Neural crest cell (in vitro differentiated cells): ENCODE measurements around the gene RIMS1. TPM values are rescaled to one million over a fixed set of nuclear protein-coding genes. Genes with fewer than 3 reads are reported as not detected.

Experiments used
- DNase-seq: peaks from one replicate; pipeline ENCODE4 v3.0.0; 2021; ENCODE audit warnings: low read depth, mixed read lengths, low spot score
- H3K27ac Mint-ChIP-seq: one replicate; pipeline ENCODE4 v1.8.0; 2021; ENCODE audit warnings: mild to moderate bottlenecking, mixed read lengths; ENCODE audit not compliant: unreplicated experiment
- H3K27me3 Mint-ChIP-seq: 2 replicates; pipeline ENCODE4 v1.8.0; 2021; ENCODE audit warnings: low read depth, mild to moderate bottlenecking, mixed read lengths
- H3K36me3 Mint-ChIP-seq: 2 replicates; pipeline ENCODE4 v1.8.0; 2021; ENCODE audit warnings: low read depth, mild to moderate bottlenecking, mixed read lengths
- H3K4me1 Mint-ChIP-seq: 2 replicates; pipeline ENCODE4 v1.8.0; 2021; ENCODE audit warnings: mixed read lengths
- H3K4me3 Mint-ChIP-seq: one replicate; pipeline ENCODE4 v1.8.0; 2021; ENCODE audit warnings: mild to moderate bottlenecking, mixed read lengths
- H3K9me3 Mint-ChIP-seq: 2 replicates; pipeline ENCODE4 v1.8.0; 2021; ENCODE audit warnings: mixed read lengths
- CTCF ChIP-seq: fragments of 200-600 bp; sonication (generic); conservative IDR thresholded peaks from 2 replicates; pipeline ENCODE4 v1.5.0; 2021; ENCODE audit warnings: antibody characterized with exemption, mild to moderate bottlenecking
- total RNA-seq: library from RNA; stranded (reverse); gene quantifications from 2 replicates; pipeline ENCODE4 v1.2.1, GENCODE V29; 2021

The RIMS1 gene
- total RNA-seq, 1 donor from 2014 or later, result 4.5 TPM

- DNase-seq, result no peak
- no peak for TF ChIP-seq CTCF
Observed at GRCh38 chr6:71929047-71929446, 42.7 kb downstream of the RIMS1 start.

GRCh38 chr6:71933881-71934280, 47.5 kb downstream of the RIMS1 start:
- Mint-ChIP-seq H3K27me3 (no peaks in the 10 kb centered on the region), H3K36me3 (peaks cover 2% of the 10 kb centered on the region), H3K4me1 (no peaks in the 10 kb centered on the region), H3K9me3 (no peaks in the 10 kb centered on the region), H3K4me3 (no peak overlapping the region), H3K27ac (no peak overlapping the region)
- no peak for DNase-seq
- no peak for TF ChIP-seq CTCF

More at GRCh38 chr6:71929047-71929446, 42.7 kb downstream of the RIMS1 start:
- Mint-ChIP-seq H3K27me3 (no peaks in the 10 kb centered on the region), H3K4me1 (no peaks in the 10 kb centered on the region), H3K36me3 (peaks cover 2% of the 10 kb centered on the region), H3K9me3 (no peaks in the 10 kb centered on the region), H3K4me3 (no peak overlapping the region), H3K27ac (no peak overlapping the region)

- no peaks in the 10 kb centered on the region for H3K27me3 Mint-ChIP-seq
- peaks cover 3% of the 10 kb centered on the region for H3K9me3 Mint-ChIP-seq
- DNase-seq, result no peak
- H3K36me3 Mint-ChIP-seq, result no peaks in the 10 kb centered on the region
- H3K4me1 Mint-ChIP-seq, result peaks cover 27% of the 10 kb centered on the region
- no peak overlapping the region for H3K4me3 Mint-ChIP-seq
- no peak overlapping the region for H3K27ac Mint-ChIP-seq
- no peak for TF ChIP-seq CTCF
Observed at GRCh38 chr6:71965404-71965803, 79.1 kb downstream of the RIMS1 start.

GRCh38 chr6:71967436-71967835, 81.1 kb downstream of the RIMS1 start:
- Mint-ChIP-seq H3K4me3 (no peak overlapping the region), H3K4me1 (peaks cover 27% of the 10 kb centered on the region)

GRCh38 chr6:71977884-71978283, 91.5 kb downstream of the RIMS1 start:
- no peak for TF ChIP-seq CTCF
- no peaks in the 10 kb centered on the region for H3K4me1 Mint-ChIP-seq
- no peak overlapping the region for H3K4me3 Mint-ChIP-seq
- H3K36me3 Mint-ChIP-seq, result no peaks in the 10 kb centered on the region
- no peak overlapping the region for H3K27ac Mint-ChIP-seq
- peaks cover 2% of the 10 kb centered on the region for H3K9me3 Mint-ChIP-seq
- no peaks in the 10 kb centered on the region for H3K27me3 Mint-ChIP-seq
- DNase-seq, result no peak

More at GRCh38 chr6:71967436-71967835, 81.1 kb downstream of the RIMS1 start:
- Mint-ChIP-seq H3K9me3 (peaks cover 3% of the 10 kb centered on the region), H3K27ac (no peak overlapping the region), H3K27me3 (no peaks in the 10 kb centered on the region), H3K36me3 (no peaks in the 10 kb centered on the region)
- no peak for TF ChIP-seq CTCF
- DNase-seq, result no peak

GRCh38 chr6:71979911-71980310, 93.6 kb downstream of the RIMS1 start:
- no peak overlapping the region for H3K4me3 Mint-ChIP-seq
- H3K27me3 Mint-ChIP-seq, result no peaks in the 10 kb centered on the region
- no peak overlapping the region for H3K27ac Mint-ChIP-seq
- H3K36me3 Mint-ChIP-seq, result no peaks in the 10 kb centered on the region
- no peak for DNase-seq
- TF ChIP-seq CTCF, result no peak
- H3K4me1 Mint-ChIP-seq, result no peaks in the 10 kb centered on the region
- H3K9me3 Mint-ChIP-seq, result peaks cover 2% of the 10 kb centered on the region
